Type B pancreatic cell (in vitro differentiated cells): ENCODE data around the gene HBEGF. TPM values are rescaled to one million over a fixed set of nuclear protein-coding genes. Genes with fewer than 3 reads are reported as not detected.

Experiments
- DNase-seq: peaks from one replicate; pipeline ENCODE4 v3.0.0; 2021; ENCODE audit warnings: mixed read lengths; ENCODE audit not compliant: unreplicated experiment; ENCODE audit errors: extremely low spot score
- H3K27ac Mint-ChIP-seq: 2 replicates; pipeline ENCODE4 v1.8.0; 2021; ENCODE audit warnings: mild to moderate bottlenecking, mixed read lengths
- H3K27me3 Mint-ChIP-seq: 2 replicates; pipeline ENCODE4 v1.8.0; 2021; ENCODE audit warnings: mixed read lengths
- H3K36me3 Mint-ChIP-seq: 2 replicates; pipeline ENCODE4 v1.8.0; 2021; ENCODE audit warnings: mixed read lengths
- H3K4me1 Mint-ChIP-seq: one replicate; pipeline ENCODE4 v1.8.0; 2021; ENCODE audit warnings: mixed read lengths; ENCODE audit not compliant: unreplicated experiment
- H3K4me3 Mint-ChIP-seq: 2 replicates; pipeline ENCODE4 v1.8.0; 2021; ENCODE audit warnings: mild to moderate bottlenecking, mixed read lengths
- H3K9me3 Mint-ChIP-seq: 2 replicates; pipeline ENCODE4 v1.8.0; 2021; ENCODE audit warnings: mixed read lengths
- total RNA-seq: library from RNA; stranded (reverse); gene quantifications from 2 replicates; pipeline ENCODE4 v1.2.1, GENCODE V29; 2021; ENCODE audit warnings: low replicate concordance
- TF ChIP-seq, protein P1 (sequence below): fragments of 200-600 bp; sonication (generic); conservative IDR thresholded peaks from 2 replicates; pipeline ENCODE4 v1.5.0; 2021; ENCODE audit warnings: antibody characterized with exemption, mild to moderate bottlenecking

The HBEGF gene
- total RNA-seq, 1 donor from 2014 or later: 4.7 TPM

DNA sequence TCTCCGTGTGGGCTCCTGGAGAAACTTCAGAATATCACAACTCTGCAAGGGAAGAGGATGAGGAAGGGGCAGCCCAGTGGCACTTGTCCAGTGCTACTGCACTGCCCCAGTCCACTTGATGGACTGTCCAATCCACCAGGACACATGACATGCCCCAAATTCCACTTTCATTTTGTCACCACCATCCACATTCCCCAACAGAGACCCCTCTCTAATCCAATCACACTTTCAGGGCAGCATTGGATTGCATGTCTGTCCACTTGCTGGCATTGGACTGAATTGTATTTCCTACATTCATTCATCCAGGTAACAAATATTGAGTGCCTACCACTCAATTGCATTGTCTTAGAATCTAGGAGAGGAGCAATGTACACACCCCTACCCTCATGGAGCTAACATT, 14.8 kb downstream of the HBEGF start:
- no peaks in the 10 kb centered on the region for H3K9me3 Mint-ChIP-seq
- DNase-seq: no peak
- H3K27me3 Mint-ChIP-seq: no peaks in the 10 kb centered on the region
- TF ChIP-seq, protein P1, sequence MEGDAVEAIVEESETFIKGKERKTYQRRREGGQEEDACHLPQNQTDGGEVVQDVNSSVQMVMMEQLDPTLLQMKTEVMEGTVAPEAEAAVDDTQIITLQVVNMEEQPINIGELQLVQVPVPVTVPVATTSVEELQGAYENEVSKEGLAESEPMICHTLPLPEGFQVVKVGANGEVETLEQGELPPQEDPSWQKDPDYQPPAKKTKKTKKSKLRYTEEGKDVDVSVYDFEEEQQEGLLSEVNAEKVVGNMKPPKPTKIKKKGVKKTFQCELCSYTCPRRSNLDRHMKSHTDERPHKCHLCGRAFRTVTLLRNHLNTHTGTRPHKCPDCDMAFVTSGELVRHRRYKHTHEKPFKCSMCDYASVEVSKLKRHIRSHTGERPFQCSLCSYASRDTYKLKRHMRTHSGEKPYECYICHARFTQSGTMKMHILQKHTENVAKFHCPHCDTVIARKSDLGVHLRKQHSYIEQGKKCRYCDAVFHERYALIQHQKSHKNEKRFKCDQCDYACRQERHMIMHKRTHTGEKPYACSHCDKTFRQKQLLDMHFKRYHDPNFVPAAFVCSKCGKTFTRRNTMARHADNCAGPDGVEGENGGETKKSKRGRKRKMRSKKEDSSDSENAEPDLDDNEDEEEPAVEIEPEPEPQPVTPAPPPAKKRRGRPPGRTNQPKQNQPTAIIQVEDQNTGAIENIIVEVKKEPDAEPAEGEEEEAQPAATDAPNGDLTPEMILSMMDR: no peak
- H3K36me3 Mint-ChIP-seq: peaks cover 4% of the 10 kb centered on the region
- H3K4me3 Mint-ChIP-seq: no peak overlapping the region
- H3K4me1 Mint-ChIP-seq: peaks cover 20% of the 10 kb centered on the region
- no peak overlapping the region for H3K27ac Mint-ChIP-seq

- no peak overlapping the region for H3K4me3 Mint-ChIP-seq
- no peak overlapping the region for H3K27ac Mint-ChIP-seq
These were observed 16.5 kb downstream of the HBEGF start for GRCh38 chr5:140329739-140330481.

DNA sequence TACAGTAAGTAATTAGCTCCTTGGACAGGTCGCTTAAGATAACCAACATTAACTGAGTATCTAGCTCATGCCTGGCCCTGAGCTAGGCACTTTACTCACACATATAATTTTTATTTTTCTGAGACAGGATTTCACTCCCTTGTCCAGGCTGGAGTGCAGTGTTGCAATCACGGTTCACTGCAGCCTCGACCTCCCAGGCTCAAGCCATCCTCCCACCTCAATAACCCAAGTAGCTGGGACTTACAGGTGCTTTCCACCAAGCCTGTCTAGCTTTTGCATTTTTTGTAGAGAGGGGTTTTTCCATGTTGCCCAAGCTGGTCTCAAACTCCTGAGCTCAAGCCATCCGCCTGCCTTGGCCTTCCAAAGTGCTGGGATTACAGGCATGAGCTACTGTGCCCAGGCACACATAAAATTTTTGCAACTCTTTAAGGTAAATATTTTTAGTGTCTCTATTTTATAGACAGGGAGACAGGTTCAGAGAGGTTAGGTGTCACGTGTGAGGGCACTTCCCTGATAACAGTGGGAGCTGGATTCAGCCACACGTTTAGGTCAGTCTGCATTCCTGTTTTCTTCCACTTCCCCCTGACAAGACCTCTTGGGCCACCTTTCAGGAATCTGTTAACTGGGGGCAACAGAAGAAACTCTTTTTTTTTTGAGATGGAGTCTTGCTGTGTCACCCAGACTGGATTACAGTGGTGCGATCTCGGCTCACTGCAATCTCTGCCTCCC, 18.2 kb downstream of the HBEGF start:
- no peak for DNase-seq
- Mint-ChIP-seq H3K4me1 (peaks cover 22% of the 10 kb centered on the region), H3K27me3 (no peaks in the 10 kb centered on the region), H3K4me3 (no peak overlapping the region), H3K9me3 (no peaks in the 10 kb centered on the region), H3K36me3 (no peaks in the 10 kb centered on the region), H3K27ac (no peak overlapping the region)
- TF ChIP-seq, protein P1: no peak

More at GRCh38 chr5:140329739-140330481, 16.5 kb downstream of the HBEGF start:
- H3K4me1 Mint-ChIP-seq: peaks cover 14% of the 10 kb centered on the region
- H3K36me3 Mint-ChIP-seq: peaks cover 4% of the 10 kb centered on the region
- H3K9me3 Mint-ChIP-seq: no peaks in the 10 kb centered on the region
- no peaks in the 10 kb centered on the region for H3K27me3 Mint-ChIP-seq
- TF ChIP-seq, protein P1: no peak
- no peak for DNase-seq

GRCh38 chr5:140327589-140327988, 18.8 kb downstream of the HBEGF start:
- H3K27me3 Mint-ChIP-seq: no peaks in the 10 kb centered on the region
- no peak overlapping the region for H3K4me3 Mint-ChIP-seq
- no peaks in the 10 kb centered on the region for H3K36me3 Mint-ChIP-seq
- H3K9me3 Mint-ChIP-seq: no peaks in the 10 kb centered on the region
- no peak overlapping the region for H3K27ac Mint-ChIP-seq
- DNase-seq: no peak
- H3K4me1 Mint-ChIP-seq: peaks cover 22% of the 10 kb centered on the region
- TF ChIP-seq, protein P1: no peak

DNA sequence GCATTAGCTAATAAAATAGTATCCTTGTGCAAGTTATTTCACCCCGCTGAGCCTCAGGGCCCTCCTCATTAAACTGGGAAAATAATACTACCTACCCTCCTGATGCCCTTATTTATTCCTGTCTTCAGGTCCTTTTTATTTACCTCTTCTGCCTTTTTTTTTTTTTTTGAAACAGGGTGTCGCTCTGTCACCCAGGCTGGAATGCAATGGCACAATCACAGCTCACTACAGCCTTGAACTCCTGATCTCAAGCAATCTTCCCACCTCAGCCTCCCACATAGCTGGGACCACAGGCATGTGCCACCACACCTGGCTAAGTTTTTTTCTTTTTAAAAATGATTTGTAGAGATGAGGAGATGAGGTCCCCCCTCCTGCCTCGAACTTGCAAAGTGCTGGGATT, 20.9 kb downstream of the HBEGF start:
- Mint-ChIP-seq H3K27me3 (no peaks in the 10 kb centered on the region), H3K4me1 (peaks cover 22% of the 10 kb centered on the region)

More for the DNA sequence above, 20.9 kb downstream of the HBEGF start:
- Mint-ChIP-seq H3K27ac (no peak overlapping the region), H3K4me3 (no peak overlapping the region), H3K9me3 (no peaks in the 10 kb centered on the region), H3K36me3 (no peaks in the 10 kb centered on the region)
- DNase-seq: no peak
- TF ChIP-seq, protein P1: no peak
